GM21515 (cell line): ENCODE data around the gene HOXC11.

Experiments used
- ATAC-seq: cut with Tn5 transposase; IDR thresholded peaks from one replicate; pipeline ENCODE4 v1.9.1; 2021; ENCODE audit not compliant: unreplicated experiment

HOXC11 gene

DNA sequence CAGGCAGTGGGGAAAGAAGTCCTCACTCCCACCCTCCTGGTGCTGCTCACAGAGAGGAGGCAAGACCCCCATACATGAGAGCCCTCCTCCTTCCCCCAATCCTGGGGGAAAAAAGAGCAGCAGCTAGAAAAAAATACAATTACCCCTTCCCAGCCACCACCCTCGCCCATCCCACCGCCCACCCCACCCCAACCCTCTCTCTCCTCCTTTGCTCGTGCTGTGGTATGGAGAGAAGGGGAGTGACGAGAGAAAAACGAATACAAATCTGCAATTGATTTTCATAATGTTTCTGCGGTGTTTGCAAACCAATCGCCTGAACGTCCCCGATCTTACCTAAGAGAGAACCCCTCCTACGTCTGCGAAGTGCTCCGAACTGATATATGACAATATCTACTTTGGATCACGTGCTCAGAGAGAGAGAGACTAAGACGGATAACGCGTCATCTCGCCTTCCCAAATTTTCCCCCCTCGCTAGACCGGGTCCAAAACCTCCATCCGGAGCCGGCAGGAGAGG lies at the start of gene HOXC11:
HOXC11 (plus strand) TSS at position 405 of the 514 bp plus-strand sequence. CDS start 116 bp downstream, outside the sequence.
- no peak for ATAC-seq

DNA sequence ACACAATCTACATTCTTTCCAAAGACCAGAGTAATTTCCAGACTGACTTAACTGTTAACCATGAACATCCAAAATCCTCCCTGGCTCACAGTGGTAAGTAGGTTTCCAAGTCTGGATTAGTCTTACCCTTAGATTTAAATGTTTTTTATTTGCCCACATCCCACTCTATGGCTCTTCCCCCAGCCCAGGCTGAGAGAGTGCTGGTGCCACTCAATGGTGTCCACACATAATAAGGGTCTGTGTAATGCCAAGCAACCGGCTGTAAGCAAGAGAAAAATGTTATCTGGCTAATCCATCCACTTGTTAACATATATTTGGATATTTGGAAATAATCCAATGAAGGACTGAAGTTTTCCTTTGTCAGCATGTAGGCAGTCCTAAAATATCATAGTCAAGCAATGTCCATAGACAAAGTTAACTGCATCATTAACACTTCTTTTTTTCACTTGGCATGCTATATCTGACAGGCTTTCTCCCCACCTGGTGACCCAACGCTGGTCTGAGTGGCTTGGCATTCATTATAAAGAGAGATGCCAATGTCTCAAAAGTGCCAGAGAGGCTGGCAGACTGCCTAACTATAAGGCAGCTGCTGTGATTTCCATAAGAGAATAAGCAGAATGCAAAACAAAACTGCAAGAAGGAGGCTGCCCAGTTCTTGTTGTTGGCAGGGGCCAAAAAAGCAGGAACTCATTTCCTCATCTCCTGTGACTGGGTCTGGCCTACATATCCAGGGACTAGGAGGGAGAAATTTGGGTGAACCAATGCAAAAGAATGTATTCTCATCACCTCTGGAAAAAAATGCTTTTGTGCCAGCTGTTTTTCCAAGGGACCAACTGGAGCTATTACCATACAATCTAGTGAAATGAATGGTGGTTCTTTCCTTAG lies 48.2 kb upstream of the HOXC11 start:
- no peak for ATAC-seq

DNA sequence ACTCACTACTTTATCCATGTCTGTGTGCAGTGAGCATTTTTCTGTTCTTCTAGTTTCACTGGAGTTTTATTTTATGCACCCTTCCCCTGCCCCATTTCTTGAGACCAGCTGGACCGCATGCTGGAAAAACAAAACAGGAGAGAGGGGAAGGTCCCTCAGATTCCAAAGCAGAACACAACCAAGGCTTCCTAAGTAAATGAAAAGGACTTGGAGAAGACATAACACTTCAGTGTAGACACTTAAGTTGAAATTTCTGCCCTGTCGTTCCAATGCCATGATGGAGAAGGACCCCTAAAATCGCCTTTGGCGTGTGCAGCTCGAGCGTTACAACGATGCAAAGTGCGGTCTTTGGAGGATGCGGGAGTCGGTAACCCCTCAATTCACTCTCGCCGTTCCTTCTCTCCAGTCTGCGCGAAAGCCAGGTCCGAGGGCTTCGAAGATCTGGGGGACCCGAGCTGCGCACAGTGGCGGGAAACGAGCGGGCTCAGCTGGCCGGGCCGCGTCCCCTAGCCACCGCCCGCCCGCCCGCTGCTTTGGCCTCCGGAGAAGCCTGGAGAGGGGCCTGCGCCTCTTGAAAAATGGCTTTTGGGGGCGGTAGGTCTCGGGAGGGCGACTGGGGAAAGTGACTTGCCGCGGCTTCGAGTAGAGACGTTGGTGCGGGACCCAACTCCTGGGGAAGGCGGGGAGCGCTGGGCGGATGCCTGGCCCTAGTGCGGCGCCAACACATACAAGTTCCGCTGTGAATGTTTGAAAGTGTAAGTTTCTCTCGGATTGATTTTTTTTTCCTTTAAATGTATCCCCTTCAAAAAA lies 45.5 kb upstream of the HOXC11 start:
- no peak for ATAC-seq

- ATAC-seq: no peak
Measured at GRCh38 chr12:53928054-53928835, 44.7 kb upstream of the HOXC11 start.

DNA sequence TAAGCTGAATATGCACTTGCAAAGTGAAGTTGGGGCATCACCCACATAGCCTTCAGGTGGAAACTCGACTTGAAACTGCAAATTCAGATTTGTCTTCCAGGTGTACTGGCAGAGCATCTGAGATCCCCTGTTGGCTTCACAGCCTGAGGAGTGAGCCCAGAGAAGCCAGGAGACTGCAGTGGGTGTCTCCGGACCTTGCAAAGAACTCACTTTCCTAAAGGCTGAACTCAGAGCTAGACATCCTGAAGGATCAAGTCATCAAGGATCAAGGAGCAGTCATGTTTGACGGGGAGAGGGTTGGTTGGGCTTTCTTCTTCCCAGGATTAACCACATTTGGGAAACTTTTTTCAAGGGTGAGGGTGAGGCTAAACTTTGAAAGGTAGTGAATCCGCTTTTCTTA lies 43.4 kb upstream of the HOXC11 start:
- ATAC-seq: no peak

- ATAC-seq: no peak
Measured at GRCh38 chr12:53930591-53931255, 42.2 kb upstream of the HOXC11 start.

DNA sequence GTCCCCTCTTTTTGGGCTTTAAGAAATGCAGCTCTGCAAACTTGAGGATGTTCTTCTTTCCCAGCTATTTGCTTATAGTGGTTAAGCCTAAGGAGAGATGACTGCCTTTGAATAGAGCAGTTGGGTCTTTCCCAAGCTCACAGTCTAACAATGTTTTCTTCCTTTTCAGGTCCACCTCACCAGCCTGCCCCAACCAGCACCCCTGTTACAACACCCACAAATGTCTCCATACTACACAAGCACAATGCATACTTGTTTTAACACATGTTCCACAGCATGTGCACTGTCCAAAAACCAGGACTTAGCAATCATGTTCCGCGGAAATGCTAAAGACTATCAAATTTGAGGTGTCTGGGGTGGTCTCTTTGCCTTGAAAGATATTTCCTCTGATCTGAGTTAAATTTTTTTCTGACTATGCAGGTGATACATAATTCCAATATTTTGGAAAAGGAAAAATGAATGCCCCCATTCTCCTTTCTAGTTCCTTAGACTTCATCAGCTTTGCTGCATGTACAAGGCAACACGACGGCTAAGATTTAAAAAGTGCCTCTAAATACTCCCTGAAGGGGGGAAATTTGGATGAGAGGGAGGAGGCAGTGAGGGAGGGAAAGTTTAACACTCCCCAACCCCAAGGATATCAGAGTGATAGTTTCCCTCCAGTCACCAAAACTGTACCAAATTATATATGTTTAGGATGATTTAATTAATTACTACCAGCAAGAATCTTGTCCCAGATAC lies 40.9 kb upstream of the HOXC11 start:
- ATAC-seq: no peak

- ATAC-seq: no peak
Measured at GRCh38 chr12:53932915-53933314, 40.0 kb upstream of the HOXC11 start.

DNA sequence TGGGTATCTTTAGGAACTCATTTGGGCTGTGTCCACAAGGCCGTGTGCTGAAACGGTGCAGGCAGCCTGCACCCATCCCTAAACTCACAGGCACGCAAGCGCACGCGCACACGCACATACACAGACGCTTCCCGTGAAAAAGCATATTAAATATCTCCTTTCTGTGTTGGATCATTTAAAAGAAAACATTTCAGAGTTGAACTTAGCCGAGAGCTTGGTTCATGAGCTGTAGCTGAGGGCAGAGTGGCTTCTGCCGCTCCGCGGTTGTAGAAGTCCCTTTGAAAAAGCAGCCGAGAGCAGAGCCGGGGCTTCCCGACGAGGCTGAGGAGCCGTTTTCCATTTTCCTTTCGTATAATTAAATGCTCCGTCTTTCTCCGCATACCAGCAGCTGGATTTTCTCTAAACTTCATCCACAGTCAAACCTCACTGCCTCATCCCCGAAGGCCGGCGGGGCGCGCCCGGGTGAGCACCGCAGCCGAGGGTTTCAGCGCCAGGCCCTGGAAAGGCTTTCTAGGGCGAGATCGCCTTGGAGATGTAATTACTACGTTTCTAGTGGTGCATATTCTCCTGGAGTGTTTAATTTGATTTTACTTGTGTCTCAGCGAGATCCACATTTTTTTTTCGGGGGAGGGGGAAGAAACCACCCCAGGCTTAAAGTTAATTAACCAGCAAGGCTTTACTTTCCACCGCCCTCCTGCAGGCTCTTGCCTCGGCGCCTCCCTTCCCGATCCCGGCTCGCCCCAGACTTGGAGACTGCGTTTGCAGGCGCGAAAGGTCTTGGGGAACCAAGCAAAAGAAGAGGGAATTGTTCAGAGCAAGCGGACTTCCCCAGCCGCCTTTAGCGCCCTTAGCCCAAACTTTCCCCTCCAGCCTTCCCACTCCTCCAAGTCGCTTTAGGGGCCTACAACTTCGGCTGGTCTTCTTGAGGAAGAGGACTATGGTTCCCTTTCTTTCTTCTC lies 37.3 kb upstream of the HOXC11 start:
- ATAC-seq: no peak

GRCh38 chr12:53937099-53937498 lies 35.8 kb upstream of the HOXC11 start:
- no peak for ATAC-seq

DNA sequence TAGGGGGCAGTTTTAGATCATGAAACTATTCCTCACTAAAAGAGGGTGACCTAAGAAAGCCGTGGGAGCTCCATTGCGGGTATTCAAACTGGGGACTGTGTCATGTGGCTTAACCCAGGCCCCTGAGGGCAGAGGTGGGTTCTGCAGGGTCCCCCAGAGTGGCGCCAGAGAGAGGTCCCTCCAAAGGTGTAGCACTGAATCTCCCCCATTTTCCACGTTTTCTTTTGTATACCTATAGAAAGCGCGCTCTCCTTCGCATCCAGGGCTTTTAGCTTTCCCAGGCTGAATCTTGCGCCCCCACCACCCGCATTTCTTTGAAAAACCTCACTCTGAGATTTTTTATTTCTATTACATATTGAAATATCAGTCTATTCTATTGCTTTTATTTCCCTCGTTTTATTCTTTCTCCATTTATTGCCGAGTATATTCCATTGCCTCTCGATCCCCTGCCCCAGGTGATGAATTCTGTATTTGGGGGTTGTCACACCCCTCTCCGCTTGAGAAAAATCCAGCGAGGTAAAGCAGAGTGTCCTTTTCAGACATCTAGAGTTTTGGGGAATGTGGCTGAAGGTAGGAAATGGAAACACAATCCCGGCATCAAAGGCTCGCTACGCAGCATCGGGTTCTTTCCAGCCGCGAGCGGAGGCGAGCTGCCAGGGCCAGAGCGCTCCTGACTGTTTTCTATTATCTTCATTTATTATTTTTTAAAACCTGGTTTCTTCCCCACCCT lies 35.2 kb upstream of the HOXC11 start:
- no peak for ATAC-seq

DNA sequence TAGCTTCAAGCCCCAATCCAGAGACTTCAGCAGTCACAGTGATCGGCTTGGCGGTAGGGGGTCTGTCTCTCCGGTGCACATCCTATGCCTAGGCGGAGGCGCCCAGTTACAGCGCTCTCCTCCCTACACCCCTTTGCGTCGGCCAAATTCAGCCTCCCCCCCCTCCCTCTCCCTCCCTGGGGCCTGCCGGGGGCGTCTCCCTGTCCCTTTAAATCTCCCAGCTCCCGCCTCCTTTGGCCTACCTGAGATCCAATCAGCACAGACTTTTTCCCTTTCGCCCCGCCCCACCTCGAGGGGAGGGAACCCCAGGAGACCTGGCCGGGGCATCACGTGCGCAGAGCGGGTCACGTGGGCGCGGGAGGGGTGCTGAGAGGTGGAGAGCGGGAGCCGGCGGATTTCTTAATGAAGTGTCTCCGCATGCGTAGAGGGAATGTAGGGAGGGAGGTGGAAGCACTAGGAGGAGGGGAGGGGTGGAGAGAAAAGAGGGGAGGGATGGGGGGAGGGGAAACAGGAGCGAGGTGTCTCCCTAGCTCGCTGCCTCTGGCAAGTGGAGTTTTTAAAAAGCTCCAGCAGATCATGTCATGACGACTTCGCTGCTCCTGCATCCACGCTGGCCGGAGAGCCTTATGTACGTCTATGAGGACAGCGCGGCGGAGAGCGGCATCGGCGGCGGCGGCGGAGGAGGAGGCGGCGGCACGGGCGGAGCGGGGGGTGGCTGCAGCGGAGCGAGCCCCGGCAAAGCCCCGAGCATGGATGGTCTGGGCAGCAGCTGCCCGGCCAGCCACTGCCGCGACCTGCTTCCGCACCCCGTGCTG lies 34.4 kb upstream of the HOXC11 start, which contains the start of gene HOXC13:
HOXC13 (plus strand) TSS at position 506 of the 815 bp plus-strand sequence; CDS start at position 582, 76 bp downstream.
- ATAC-seq: no peak

- no peak for ATAC-seq
Measured at GRCh38 chr12:53939141-53940108, 33.5 kb upstream of the HOXC11 start.

- no peak for ATAC-seq
Measured at GRCh38 chr12:53940443-53941014, 32.4 kb upstream of the HOXC11 start.

DNA sequence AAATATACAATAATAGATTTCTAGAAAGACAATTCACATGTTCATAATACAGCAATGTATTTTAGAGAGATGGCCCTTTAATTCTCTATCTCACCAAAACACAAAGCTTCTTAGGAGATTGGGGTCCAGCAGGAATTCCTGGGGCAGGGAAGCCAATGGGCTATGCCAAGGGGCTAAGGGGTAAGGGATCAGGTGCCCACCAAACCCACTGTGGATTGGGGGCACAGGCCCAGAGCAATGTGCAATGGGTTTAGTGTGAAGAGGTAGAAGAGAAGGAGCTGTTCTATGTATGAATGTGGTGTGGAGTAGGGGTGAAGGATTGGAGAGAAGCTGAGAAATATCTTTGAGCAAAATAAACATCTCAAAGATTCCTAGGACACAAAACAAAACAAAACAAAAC lies 31.7 kb upstream of the HOXC11 start:
- ATAC-seq: no peak
